SU-DHL-6 (cell line): Measurements from ENCODE around the gene ELMO1.

ENCODE experiments used
- EZH2phosphoT487 ChIP-seq: fragments of 200-600 bp; sonication (generic), shearing (Covaris generic); conservative IDR thresholded peaks from 2 replicates; pipeline ENCODE4 v1.6.1; 2018; ENCODE audit warnings: mild to moderate bottlenecking, antibody characterized with exemption, low read length, moderate library complexity, mixed read lengths
- TF ChIP-seq, protein P1 (sequence below): fragments of 200-600 bp; sonication (generic); IDR thresholded peaks from one replicate; pipeline ENCODE4 v1.5.1; 2017; ENCODE audit warnings: antibody characterized with exemption, mild to moderate bottlenecking, low read length, moderate library complexity; ENCODE audit not compliant: insufficient read depth, poor library complexity, severe bottlenecking

DNA sequence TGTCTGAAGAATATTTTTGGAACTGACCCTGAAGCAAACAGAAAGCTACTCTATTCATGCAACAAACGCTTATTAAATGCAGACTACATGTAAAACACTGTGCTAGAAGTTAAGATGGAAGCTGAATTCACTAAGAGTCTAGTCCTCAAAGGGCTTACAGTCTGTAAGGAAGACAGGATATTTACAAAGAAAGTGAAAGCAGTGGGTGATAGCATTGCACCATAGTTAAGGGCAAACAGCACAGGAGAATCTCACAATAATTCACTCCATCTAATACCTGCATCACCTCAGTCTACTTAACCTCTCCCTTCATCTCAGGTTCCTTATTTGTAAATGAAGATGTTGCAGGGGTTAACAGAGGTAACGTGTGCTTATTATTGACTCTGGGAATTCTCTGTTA lies 364.4 kb downstream of the ELMO1 start:
- TF ChIP-seq, protein P1, sequence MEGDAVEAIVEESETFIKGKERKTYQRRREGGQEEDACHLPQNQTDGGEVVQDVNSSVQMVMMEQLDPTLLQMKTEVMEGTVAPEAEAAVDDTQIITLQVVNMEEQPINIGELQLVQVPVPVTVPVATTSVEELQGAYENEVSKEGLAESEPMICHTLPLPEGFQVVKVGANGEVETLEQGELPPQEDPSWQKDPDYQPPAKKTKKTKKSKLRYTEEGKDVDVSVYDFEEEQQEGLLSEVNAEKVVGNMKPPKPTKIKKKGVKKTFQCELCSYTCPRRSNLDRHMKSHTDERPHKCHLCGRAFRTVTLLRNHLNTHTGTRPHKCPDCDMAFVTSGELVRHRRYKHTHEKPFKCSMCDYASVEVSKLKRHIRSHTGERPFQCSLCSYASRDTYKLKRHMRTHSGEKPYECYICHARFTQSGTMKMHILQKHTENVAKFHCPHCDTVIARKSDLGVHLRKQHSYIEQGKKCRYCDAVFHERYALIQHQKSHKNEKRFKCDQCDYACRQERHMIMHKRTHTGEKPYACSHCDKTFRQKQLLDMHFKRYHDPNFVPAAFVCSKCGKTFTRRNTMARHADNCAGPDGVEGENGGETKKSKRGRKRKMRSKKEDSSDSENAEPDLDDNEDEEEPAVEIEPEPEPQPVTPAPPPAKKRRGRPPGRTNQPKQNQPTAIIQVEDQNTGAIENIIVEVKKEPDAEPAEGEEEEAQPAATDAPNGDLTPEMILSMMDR, result no peak
- TF ChIP-seq EZH2phosphoT487, result no peak
